Sigmoid colon (tissue), 3 donors: ENCODE measurements around the gene ELF2.

Experiments
- POLR2A ChIP-seq, 2 donors: fragments of 450-650 bp; IDR thresholded peaks; one replicate each; pipeline ENCODE4 v1.6.1; 2016; ENCODE audit warnings: antibody characterized with exemption in 2 of 2, mild to moderate bottlenecking in 2 of 2, moderate library complexity in 2 of 2
- TF ChIP-seq, protein P1 (sequence below), 4 experiments: fragments of 450-650 bp in 3 of 4; fragments of 200-600 bp in 1 of 4; IDR thresholded peaks; one replicate each; pipeline ENCODE4 v1.5.1; 2016 to 2019; ENCODE audit warnings: antibody characterized with exemption in 4 of 4, mild to moderate bottlenecking in 3 of 4, moderate library complexity in 2 of 4

DNA sequence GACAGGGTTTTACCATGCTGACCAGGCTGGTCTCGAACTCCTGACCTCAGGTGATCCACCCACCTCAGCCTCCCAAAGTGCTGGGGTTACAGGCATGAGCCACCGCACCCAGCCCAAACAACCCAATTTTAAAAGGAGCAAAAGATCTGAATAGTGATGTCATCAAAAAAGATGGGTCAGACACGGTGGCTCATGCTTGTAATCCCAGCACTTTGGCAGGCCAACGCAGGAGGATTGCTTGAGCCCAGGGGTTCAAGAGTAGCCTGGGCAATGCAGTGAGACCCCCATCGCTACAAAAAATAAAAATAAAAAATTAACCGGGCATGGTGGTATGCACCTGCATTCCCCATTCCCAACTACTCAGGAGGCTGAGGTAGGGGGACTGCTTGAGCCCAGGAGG, 6.1 kb downstream of the ELF2 start:
- TF ChIP-seq, protein P1, sequence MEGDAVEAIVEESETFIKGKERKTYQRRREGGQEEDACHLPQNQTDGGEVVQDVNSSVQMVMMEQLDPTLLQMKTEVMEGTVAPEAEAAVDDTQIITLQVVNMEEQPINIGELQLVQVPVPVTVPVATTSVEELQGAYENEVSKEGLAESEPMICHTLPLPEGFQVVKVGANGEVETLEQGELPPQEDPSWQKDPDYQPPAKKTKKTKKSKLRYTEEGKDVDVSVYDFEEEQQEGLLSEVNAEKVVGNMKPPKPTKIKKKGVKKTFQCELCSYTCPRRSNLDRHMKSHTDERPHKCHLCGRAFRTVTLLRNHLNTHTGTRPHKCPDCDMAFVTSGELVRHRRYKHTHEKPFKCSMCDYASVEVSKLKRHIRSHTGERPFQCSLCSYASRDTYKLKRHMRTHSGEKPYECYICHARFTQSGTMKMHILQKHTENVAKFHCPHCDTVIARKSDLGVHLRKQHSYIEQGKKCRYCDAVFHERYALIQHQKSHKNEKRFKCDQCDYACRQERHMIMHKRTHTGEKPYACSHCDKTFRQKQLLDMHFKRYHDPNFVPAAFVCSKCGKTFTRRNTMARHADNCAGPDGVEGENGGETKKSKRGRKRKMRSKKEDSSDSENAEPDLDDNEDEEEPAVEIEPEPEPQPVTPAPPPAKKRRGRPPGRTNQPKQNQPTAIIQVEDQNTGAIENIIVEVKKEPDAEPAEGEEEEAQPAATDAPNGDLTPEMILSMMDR (IDR thresholded peaks at IDR 0.05), result no peak
- no peak for TF ChIP-seq POLR2A (IDR thresholded peaks at IDR 0.05)
